H9 (cell line): Measurements from ENCODE around the gene RANBP17. TPM values are rescaled to one million over a fixed set of nuclear protein-coding genes. Genes with fewer than 3 reads are reported as not detected.
"Not testable (repeated sequence)": the region's sequence is repeated elsewhere in the genome, so short reads cannot be mapped to it uniquely, and the experiment has no call there.

Experiments used
- DNase-seq: peaks from one replicate; pipeline ENCODE4 v3.0.0-alpha.2; 2017
- H2AFZ ChIP-seq: one replicate; pipeline ENCODE4 v1.6.1; 2013; ENCODE audit warnings: mild to moderate bottlenecking, low read length, control low read depth, moderate library complexity
- H2AK5ac ChIP-seq: 2 replicates; pipeline ENCODE4 v1.6.1; 2013; ENCODE audit warnings: low read length, control low read depth, mixed read lengths; ENCODE audit not compliant: insufficient read length
- H2BK120ac ChIP-seq: one replicate; pipeline ENCODE4 v1.6.1; 2013; ENCODE audit warnings: low read depth, mild to moderate bottlenecking, low read length, control low read depth, inconsistent platforms; ENCODE audit not compliant: poor library complexity, severe bottlenecking
- H2BK12ac ChIP-seq: 2 replicates; pipeline ENCODE4 v1.6.1; 2013; ENCODE audit warnings: low read length, control low read depth, mixed read lengths, low read depth; ENCODE audit not compliant: insufficient read length
- H2BK15ac ChIP-seq: 2 replicates; pipeline ENCODE4 v1.6.1; 2013; ENCODE audit warnings: low read depth, low read length, control low read depth
- H2BK20ac ChIP-seq: one replicate; pipeline ENCODE4 v1.6.1; 2013; ENCODE audit warnings: low read depth, mild to moderate bottlenecking, low read length, control low read depth, inconsistent platforms; ENCODE audit not compliant: poor library complexity, severe bottlenecking
- H2BK5ac ChIP-seq: 2 replicates; pipeline ENCODE4 v1.6.1; 2013; ENCODE audit warnings: low read length, control low read depth, mixed read lengths; ENCODE audit not compliant: insufficient read length
- H3K14ac ChIP-seq: 2 replicates; pipeline ENCODE4 v1.6.1; 2013; ENCODE audit warnings: low read length, control low read depth; ENCODE audit not compliant: insufficient read depth
- H3K18ac ChIP-seq: 2 replicates; pipeline ENCODE4 v1.6.1; 2013; ENCODE audit warnings: low read depth, mild to moderate bottlenecking, mixed read lengths, low read length, control low read depth; ENCODE audit not compliant: insufficient read length
- H3K23ac ChIP-seq: 2 replicates; pipeline ENCODE4 v1.6.1; 2013; ENCODE audit warnings: low read length, control low read depth, mixed read lengths, low read depth; ENCODE audit not compliant: insufficient read length
- H3K23me2 ChIP-seq: 2 replicates; pipeline ENCODE4 v1.6.1; 2013; ENCODE audit warnings: low read depth, mild to moderate bottlenecking, mixed read lengths, low read length, control low read depth; ENCODE audit not compliant: insufficient read length, poor library complexity, severe bottlenecking
- H3K27ac ChIP-seq: 2 replicates; pipeline ENCODE4 v1.5.1; 2013; ENCODE audit warnings: low read length, control low read depth, mixed read lengths, low read depth; ENCODE audit not compliant: insufficient read length
- H3K27me3 ChIP-seq: 2 replicates; pipeline ENCODE4 v1.6.1; 2013; ENCODE audit warnings: low read length, control low read depth, inconsistent platforms; ENCODE audit not compliant: insufficient read depth
- H3K4ac ChIP-seq: 2 replicates; pipeline ENCODE4 v1.6.1; 2013; ENCODE audit warnings: low read depth, mild to moderate bottlenecking, control low read depth, inconsistent platforms, low read length, moderate library complexity
- H3K4me1 ChIP-seq: 2 replicates; pipeline ENCODE4 v1.6.1; 2013; ENCODE audit warnings: low read length, control low read depth, inconsistent platforms; ENCODE audit not compliant: insufficient read depth
- H3K4me2 ChIP-seq: 2 replicates; pipeline ENCODE4 v1.6.1; 2013; ENCODE audit warnings: low read length, control low read depth, mixed read lengths; ENCODE audit not compliant: insufficient read length, insufficient read depth
- H3K56ac ChIP-seq: 2 replicates; pipeline ENCODE4 v1.6.1; 2013; ENCODE audit warnings: low read depth, mild to moderate bottlenecking, mixed read lengths, low read length, control low read depth; ENCODE audit not compliant: insufficient read length
- H3K79me1 ChIP-seq: 2 replicates; pipeline ENCODE4 v1.6.1; 2013; ENCODE audit warnings: low read depth, mild to moderate bottlenecking, moderate library complexity, low read length, control low read depth, inconsistent platforms; ENCODE audit not compliant: insufficient read depth, poor library complexity, severe bottlenecking
- H3K79me2 ChIP-seq: 2 replicates; pipeline ENCODE4 v1.6.1; 2013; ENCODE audit warnings: low read length, control low read depth, inconsistent platforms; ENCODE audit not compliant: insufficient read depth
- H3K9ac ChIP-seq: 2 replicates; pipeline ENCODE4 v1.6.1; 2013; ENCODE audit warnings: low read length, control low read depth, mixed read lengths; ENCODE audit not compliant: insufficient read length; ENCODE audit errors: extremely low read depth
- H3K9me3 ChIP-seq: one replicate; pipeline ENCODE4 v1.6.1; 2013; ENCODE audit warnings: low read depth, low read length, inconsistent platforms; ENCODE audit not compliant: control insufficient read depth
- H3T11ph ChIP-seq: one replicate; pipeline ENCODE4 v1.6.1; 2013; ENCODE audit warnings: mild to moderate bottlenecking, low read length, control low read depth, inconsistent platforms
- H4K20me1 ChIP-seq: one replicate; pipeline ENCODE4 v1.6.1; 2013; ENCODE audit not compliant: control insufficient read depth, insufficient read length, insufficient read depth
- H4K5ac ChIP-seq: 2 replicates; pipeline ENCODE4 v1.6.1; 2013; ENCODE audit warnings: low read depth, mild to moderate bottlenecking, mixed read lengths, low read length, control low read depth; ENCODE audit not compliant: insufficient read length
- H4K8ac ChIP-seq: replicated peaks from 2 replicates; pipeline ENCODE4 v1.6.1; 2013; ENCODE audit warnings: low read length, control low read depth, mixed read lengths, low read depth; ENCODE audit not compliant: insufficient read length
- H4K91ac ChIP-seq: 2 replicates; pipeline ENCODE4 v1.6.1; 2013; ENCODE audit warnings: low read depth, mild to moderate bottlenecking, moderate library complexity, mixed read lengths, low read length, control low read depth; ENCODE audit not compliant: insufficient read length
- H3K27ac Mint-ChIP-seq, 3 experiments: 2 replicates in 2 of 3; 3 replicates in 1 of 3; pipeline ENCODE4 v1.8.0; 2020 to 2021; ENCODE audit warnings: mixed read lengths in 3 of 3, mild to moderate bottlenecking in 1 of 3, moderate library complexity in 1 of 3
- H3K27me3 Mint-ChIP-seq: 2 replicates; pipeline ENCODE4 v1.8.0; 2021; ENCODE audit warnings: low read depth, mild to moderate bottlenecking, moderate library complexity, mixed read lengths
- H3K36me3 Mint-ChIP-seq, 3 experiments: 2 replicates in 2 of 3; 3 replicates in 1 of 3; pipeline ENCODE4 v1.8.0; 2020 to 2021; ENCODE audit warnings: low read depth in 3 of 3, mixed read lengths in 3 of 3; ENCODE audit not compliant: insufficient read depth in 1 of 3
- H3K4me1 Mint-ChIP-seq, 2 experiments: 2 replicates each; pipeline ENCODE4 v1.8.0; 2020; ENCODE audit warnings: mixed read lengths in 2 of 2
- H3K4me3 Mint-ChIP-seq, 2 experiments: 2 replicates in 1 of 2; 3 replicates in 1 of 2; pipeline ENCODE4 v1.8.0; 2020 to 2021; ENCODE audit warnings: mild to moderate bottlenecking in 2 of 2, mixed read lengths in 2 of 2, moderate library complexity in 1 of 2
- H3K9me3 Mint-ChIP-seq, 2 experiments: 2 replicates in 1 of 2; 3 replicates in 1 of 2; pipeline ENCODE4 v1.8.0; 2020; ENCODE audit warnings: mild to moderate bottlenecking in 2 of 2, mixed read lengths in 2 of 2, moderate library complexity in 1 of 2
- CTCF ChIP-seq: fragments of 200-600 bp; sonication (generic); conservative IDR thresholded peaks from 3 replicates; pipeline ENCODE4 v1.8.0; 2021; ENCODE audit warnings: antibody characterized with exemption, mild to moderate bottlenecking
- WGBS: extraction: QIAGEN DNeasy Blood & Tissue Kit; methylation state at CpG from one replicate; pipeline ENCODE4 v1.1.7; 2013; ENCODE audit warnings: missing lambda C conversion rate, low lambda C conversion rate, mixed read lengths; ENCODE audit not compliant: insufficient read length; ENCODE audit errors: extremely low coverage; 5-methylcytosine and 5-hydroxymethylcytosine counted together
- total RNA-seq: library from RNA; stranded (reverse); gene quantifications from 2 replicates; pipeline ENCODE4 v1.2.1, GENCODE V29; 2021

Gene RANBP17
- total RNA-seq, 1 experiment from 2014 or later, result 16.5 TPM

- Histone ChIP-seq H3T11ph (no peak overlapping the region), H4K91ac (no peak overlapping the region), H3K18ac (no peak overlapping the region), H3K79me2 (no peaks in the 10 kb centered on the region), H2BK20ac (no peak overlapping the region), H2BK5ac (no peak overlapping the region), H2AK5ac (no peak overlapping the region), H3K27me3 (no peaks in the 10 kb centered on the region), H2BK12ac (no peak overlapping the region), H2BK15ac (no peak overlapping the region), H4K8ac (no peak overlapping the region), H3K23me2 (no peaks in the 10 kb centered on the region), H3K14ac (no peak overlapping the region), H3K56ac (no peak overlapping the region), H2BK120ac (no peak overlapping the region), H3K23ac (no peak overlapping the region), H4K5ac (no peak overlapping the region), H3K4ac (no peak overlapping the region), H3K9ac (no peak overlapping the region), H3K9me3 (no peaks in the 10 kb centered on the region), H2AFZ (no peak overlapping the region), H4K20me1 (no peaks in the 10 kb centered on the region), H3K4me1 (no peaks in the 10 kb centered on the region), H3K4me2 (no peak overlapping the region), H3K27ac (no peak overlapping the region), H3K79me1 (no peaks in the 10 kb centered on the region)
- H3K9me3 Mint-ChIP-seq, result peaks cover 12 to 15% of the 10 kb centered on the region in 2 experiments
- no peak for TF ChIP-seq CTCF
- peaks cover 13 to 27% (median 23%) of the 10 kb centered on the region in 3 experiments for H3K36me3 Mint-ChIP-seq
- H3K27ac Mint-ChIP-seq, result no peak overlapping the region
- no peaks in the 10 kb centered on the region for H3K27me3 Mint-ChIP-seq
- DNase-seq, result no peak
- H3K4me3 Mint-ChIP-seq, result no peak overlapping the region
- H3K4me1 Mint-ChIP-seq, result no peaks in the 10 kb centered on the region
Observed at GRCh38 chr5:170974461-170974860, 112.6 kb downstream of the RANBP17 start.

- not testable (repeated sequence) for H3K18ac ChIP-seq, H4K91ac ChIP-seq, H3K9ac ChIP-seq, H2BK5ac ChIP-seq, H3K27me3 Mint-ChIP-seq, H2AFZ ChIP-seq, H3K9me3 ChIP-seq, H3K79me1 ChIP-seq, H3K4me3 Mint-ChIP-seq, H3T11ph ChIP-seq, H3K4ac ChIP-seq, H2BK12ac ChIP-seq, H2BK15ac ChIP-seq, H3K56ac ChIP-seq, H3K23me2 ChIP-seq, H3K27ac Mint-ChIP-seq, H3K4me1 Mint-ChIP-seq, H4K5ac ChIP-seq, H3K23ac ChIP-seq, DNase-seq, H2BK120ac ChIP-seq, H4K20me1 ChIP-seq, H3K27me3 ChIP-seq, H3K27ac ChIP-seq, H3K14ac ChIP-seq, H3K79me2 ChIP-seq, H4K8ac ChIP-seq, H3K4me1 ChIP-seq, H2AK5ac ChIP-seq, H2BK20ac ChIP-seq, H3K4me2 ChIP-seq
- H3K36me3 Mint-ChIP-seq, result peaks cover 36 to 55% (median 47%) of the 10 kb centered on the region in 3 experiments
- H3K9me3 Mint-ChIP-seq, result peaks cover 33 to 39% of the 10 kb centered on the region in 2 experiments
- WGBS, result no CpG with 5 or more reads among the region's 2 CpGs
Observed at GRCh38 chr5:170980261-170980660, 118.4 kb downstream of the RANBP17 start.
